ENCODE measurements around the gene GPBAR1. TPM values are rescaled to one million over a fixed set of nuclear protein-coding genes. Genes with fewer than 3 reads are reported as not detected.

GPBAR1 gene
- total RNA-seq, 2 experiments from 2014 or later, result 0.73 to 0.82 TPM

Small RNAs within 50 kb of the gene (microRNA-seq; reads per million reads assigned to microRNA genes)
- gene MIR6513, result 3.8 reads per million

Other genes with a start within 250 kb of the GPBAR1 start
- 1 to 10 TPM; 1.4 to 5.1 TPM for gene RUFY4, start 191.8 kb upstream of the GPBAR1 start, total RNA-seq
- gene CXCR2, start 135.0 kb upstream of the GPBAR1 start, total RNA-seq, result under 1 TPM; 0.15 to 0.30 TPM
- 1 to 10 TPM in 1 of 2 experiments, under 1 TPM in 1; 0.54 to 1.4 TPM for gene CXCR1, start 94.1 kb upstream of the GPBAR1 start, total RNA-seq
- gene ARPC2, start 43.8 kb upstream of the GPBAR1 start, total RNA-seq, result 100 to 1,000 TPM; 742 to 839 TPM
- 10 to 100 TPM; 49.5 to 61.4 TPM for gene AAMP, start 9.1 kb downstream of the GPBAR1 start, total RNA-seq
- gene PNKD, start 9.5 kb downstream of the GPBAR1 start, total RNA-seq, result 10 to 100 TPM; 37.6 to 40.7 TPM
- 10 to 100 TPM; 51.5 to 72.4 TPM for gene TMBIM1, start 31.5 kb downstream of the GPBAR1 start, total RNA-seq
- gene CATIP, start 95.8 kb downstream of the GPBAR1 start, total RNA-seq, result not detected
- gene SLC11A1, start 121.3 kb downstream of the GPBAR1 start, total RNA-seq, result under 1 TPM; 0.18 to 0.35 TPM
- 100 to 1,000 TPM; 149 to 152 TPM for gene CTDSP1, start 138.9 kb downstream of the GPBAR1 start, total RNA-seq
- gene VIL1, start 158.1 kb downstream of the GPBAR1 start, total RNA-seq, result under 1 TPM in 1 of 2 experiments, not detected in 1; 0.73 TPM